HepG2 (cell line): Measurements from ENCODE around the gene MTHFD1L. TPM values are rescaled to one million over a fixed set of nuclear protein-coding genes. Genes with fewer than 3 reads are reported as not detected.

ENCODE experiments used
- ATF4 ChIP-seq, 2 experiments: fragments of 450-650 bp in 1 of 2; sonication (generic) in 1 of 2; formaldehyde crosslinking; IDR thresholded peaks; 2 replicates each; pipeline versions ENCODE4 v1.5.0 to v1.8.0; 2020 to 2022; ENCODE audit warnings: mild to moderate bottlenecking in 1 of 2, missing genetic modification reagents in 1 of 2
- ISX ChIP-seq: sonication (generic); formaldehyde crosslinking; conservative IDR thresholded peaks from 2 replicates; pipeline ENCODE4 v1.5.0; 2020; ENCODE audit warnings: missing genetic modification reagents
- MED13 ChIP-seq: sonication (generic); formaldehyde crosslinking; IDR thresholded peaks from 2 replicates; pipeline ENCODE4 v1.5.0; 2020; ENCODE audit warnings: missing genetic modification reagents
- PAXIP1 ChIP-seq: sonication (generic); formaldehyde crosslinking; conservative IDR thresholded peaks from 2 replicates; pipeline ENCODE4 v1.4.0; 2020; ENCODE audit warnings: mild to moderate bottlenecking, missing genetic modification reagents, moderate library complexity
- PCBP2 ChIP-seq: fragments of 200-400 bp; formaldehyde crosslinking; optimal IDR thresholded peaks from 2 replicates; pipeline ENCODE3; 2018; ENCODE audit warnings: low read length, low read depth; ENCODE audit not compliant: poor library complexity, severe bottlenecking
- POGZ ChIP-seq: sonication (generic); formaldehyde crosslinking; IDR thresholded peaks from 2 replicates; pipeline ENCODE4 v1.4.0; 2020; ENCODE audit warnings: mild to moderate bottlenecking, missing genetic modification reagents
- SNAPC4 ChIP-seq: sonication (generic); formaldehyde crosslinking; IDR thresholded peaks from 2 replicates; pipeline ENCODE4 v1.4.0; 2020; ENCODE audit warnings: mild to moderate bottlenecking, missing genetic modification reagents
- STAT5B ChIP-seq: sonication (generic); formaldehyde crosslinking; IDR thresholded peaks from 2 replicates; pipeline ENCODE4 v1.4.0; 2020; ENCODE audit warnings: missing genetic modification reagents
- ZBTB44 ChIP-seq: sonication (generic); formaldehyde crosslinking; IDR thresholded peaks from 2 replicates; pipeline ENCODE4 v1.4.0; 2020; ENCODE audit warnings: missing genetic modification reagents
- ZBTB49 ChIP-seq: sonication (generic); formaldehyde crosslinking; IDR thresholded peaks from 2 replicates; pipeline ENCODE4 v1.4.0; 2020; ENCODE audit warnings: missing genetic modification reagents, borderline replicate concordance
- ZNF331 ChIP-seq: sonication (generic); formaldehyde crosslinking; IDR thresholded peaks from 2 replicates; pipeline ENCODE4 v1.4.0; 2020; ENCODE audit warnings: missing genetic modification reagents
- ZNF484 ChIP-seq: sonication (generic); formaldehyde crosslinking; IDR thresholded peaks from 2 replicates; pipeline ENCODE4 v1.5.1; 2020; ENCODE audit warnings: mild to moderate bottlenecking, low read depth, missing genetic modification reagents, borderline replicate concordance
- ZNF780A ChIP-seq: sonication (generic); formaldehyde crosslinking; IDR thresholded peaks from 2 replicates; pipeline ENCODE4 v1.8.0; 2022; ENCODE audit warnings: mild to moderate bottlenecking, missing genetic modification reagents, moderate library complexity
- polyA plus RNA-seq, 8 experiments: library from polyadenylated mRNA; depleted of rRNA in 3 of 8; stranded (reverse) in 7 of 8; unstranded in 1 of 8; fragments of >200 nt; fragmentation: Illumina TruSeq in 4 of 8; extraction: Trizol in 4 of 8; gene quantifications; 2 replicates each; pipeline versions ENCODE4 v1.2.1 to v1.2.3, GENCODE V29; 2011 to 2016; ENCODE audit warnings: low read depth in 4 of 8, missing spikeins in 1 of 8, mixed read lengths in 1 of 8; ENCODE audit not compliant: insufficient read depth in 1 of 8
- total RNA-seq, 5 experiments: library from RNA; depleted of rRNA; stranded (reverse); fragments of >200 nt; fragmentation: Illumina TruSeq; extraction: Trizol; gene quantifications; 2 replicates each; pipeline ENCODE4 v1.2.3, GENCODE V29; 2016; ENCODE audit warnings: low read depth in 1 of 5

The MTHFD1L gene
- total and polyA plus RNA-seq, 2 of the 13 experiments (the other 11 are each of a cell fraction or from before 2014, with no cell fraction given): 24.0 to 39.6 TPM

- TF ChIP-seq ZNF484 (CRISPR knock-in tag): no peak
- TF ChIP-seq ZBTB44 (CRISPR knock-in tag): no peak
- TF ChIP-seq ZNF780A (CRISPR knock-in tag): no peak
- 0 out of 2 replicates have a peak, but pooled peaks have one; percentile 27 for TF ChIP-seq ZNF331 (CRISPR knock-in tag)
- TF ChIP-seq MED13 (CRISPR knock-in tag): no peak
- TF ChIP-seq ATF4 (CRISPR knock-in tag; IDR thresholded peaks at IDR 0.05): no peak
- no peak for TF ChIP-seq PCBP2
- peak; percentile 44 for TF ChIP-seq PAXIP1
- TF ChIP-seq SNAPC4 (CRISPR knock-in tag): no peak
- TF ChIP-seq ISX (CRISPR knock-in tag): no peak
- no peak for TF ChIP-seq ZBTB49
- no peak for TF ChIP-seq STAT5B (CRISPR knock-in tag)
- TF ChIP-seq POGZ (CRISPR knock-in tag): no peak
These were observed 270.7 kb downstream of the MTHFD1L start (continued) for GRCh38 chr6:151136141-151136755.
